ENCODE measurements around the gene GCGR.

Gene GCGR

GRCh38 chr17:81802048-81802758, 1.7 kb upstream of the GCGR start:
- TF ChIP-seq, protein P1, sequence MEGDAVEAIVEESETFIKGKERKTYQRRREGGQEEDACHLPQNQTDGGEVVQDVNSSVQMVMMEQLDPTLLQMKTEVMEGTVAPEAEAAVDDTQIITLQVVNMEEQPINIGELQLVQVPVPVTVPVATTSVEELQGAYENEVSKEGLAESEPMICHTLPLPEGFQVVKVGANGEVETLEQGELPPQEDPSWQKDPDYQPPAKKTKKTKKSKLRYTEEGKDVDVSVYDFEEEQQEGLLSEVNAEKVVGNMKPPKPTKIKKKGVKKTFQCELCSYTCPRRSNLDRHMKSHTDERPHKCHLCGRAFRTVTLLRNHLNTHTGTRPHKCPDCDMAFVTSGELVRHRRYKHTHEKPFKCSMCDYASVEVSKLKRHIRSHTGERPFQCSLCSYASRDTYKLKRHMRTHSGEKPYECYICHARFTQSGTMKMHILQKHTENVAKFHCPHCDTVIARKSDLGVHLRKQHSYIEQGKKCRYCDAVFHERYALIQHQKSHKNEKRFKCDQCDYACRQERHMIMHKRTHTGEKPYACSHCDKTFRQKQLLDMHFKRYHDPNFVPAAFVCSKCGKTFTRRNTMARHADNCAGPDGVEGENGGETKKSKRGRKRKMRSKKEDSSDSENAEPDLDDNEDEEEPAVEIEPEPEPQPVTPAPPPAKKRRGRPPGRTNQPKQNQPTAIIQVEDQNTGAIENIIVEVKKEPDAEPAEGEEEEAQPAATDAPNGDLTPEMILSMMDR (IDR thresholded peaks at IDR 0.05): no peak

DNA sequence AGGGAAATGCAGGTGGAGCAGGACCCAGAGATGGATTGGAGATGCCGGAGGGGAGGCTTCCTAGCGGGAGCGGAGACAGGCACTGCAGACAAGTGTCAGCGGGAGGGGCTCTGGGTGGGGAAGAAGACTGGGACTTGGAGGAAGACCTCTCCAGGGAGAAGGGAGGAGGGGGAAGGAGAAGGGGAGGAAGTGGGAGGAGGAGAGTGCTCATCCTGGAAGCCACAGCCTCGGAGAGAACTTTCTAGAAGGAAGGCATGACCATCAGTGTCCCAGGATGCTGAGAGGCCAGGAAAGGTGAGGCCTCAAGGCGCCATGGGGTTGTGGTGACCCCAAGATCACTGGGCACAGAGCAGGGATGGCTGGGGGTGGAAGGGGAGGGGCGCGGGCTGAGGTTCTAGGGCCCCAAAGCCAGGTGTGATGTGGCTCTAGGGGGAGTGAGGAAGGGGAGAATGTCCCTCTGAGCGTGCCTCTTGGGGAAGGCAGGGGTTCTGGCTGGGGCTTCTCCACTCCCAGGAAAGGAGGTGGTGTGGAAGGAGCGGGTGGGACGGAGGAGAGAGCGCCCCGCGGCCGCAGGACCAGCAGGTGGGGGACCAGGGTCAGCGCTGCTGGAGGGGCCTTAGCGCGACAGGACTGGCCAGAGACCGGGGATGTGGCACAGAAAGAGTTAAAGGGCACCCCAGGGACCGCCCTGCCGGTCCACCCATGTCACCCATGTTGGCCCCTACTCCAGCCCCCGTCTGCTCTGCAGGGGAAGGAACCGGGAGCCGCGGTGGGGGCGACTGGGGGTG, 900 bp upstream of the GCGR start:
- Mint-ChIP-seq H3K9me3 (peaks cover 25% of the 10 kb centered on the region), H3K27ac (no peak overlapping the region), H3K4me3 (peak overlapping the region; percentile 68), H3K36me3 (ENCODE audit: low read depth) (peaks cover 12% of the 10 kb centered on the region), H3K27me3 (ENCODE audit: low read depth, poor library complexity) (peaks cover 78% of the 10 kb centered on the region), H3K4me1 (peaks cover 12% of the 10 kb centered on the region)
- TF ChIP-seq, protein P1 (IDR thresholded peaks at IDR 0.05): no peak
- no peak for DNase-seq

More at GRCh38 chr17:81802048-81802758, 1.7 kb upstream of the GCGR start:
- Mint-ChIP-seq H3K27ac (no peak overlapping the region), H3K4me1 (peaks cover 12% of the 10 kb centered on the region), H3K9me3 (peaks cover 25% of the 10 kb centered on the region), H3K27me3 (ENCODE audit: low read depth, poor library complexity) (peaks cover 69% of the 10 kb centered on the region), H3K36me3 (ENCODE audit: low read depth) (peaks cover 12% of the 10 kb centered on the region), H3K4me3 (peak overlapping the region; percentile 68)
- DNase-seq: no peak

GRCh38 chr17:81804559-81805399, 829 bp downstream of the GCGR start:
- peak; percentile 44 for DNase-seq
- Mint-ChIP-seq H3K27me3 (ENCODE audit: low read depth, poor library complexity) (peaks cover 86% of the 10 kb centered on the region), H3K4me1 (peaks cover 22% of the 10 kb centered on the region), H3K36me3 (ENCODE audit: low read depth) (peaks cover 3% of the 10 kb centered on the region), H3K9me3 (peaks cover 16% of the 10 kb centered on the region), H3K27ac (no peak overlapping the region), H3K4me3 (peak overlapping the region; percentile 83)
- TF ChIP-seq, protein P1 (IDR thresholded peaks at IDR 0.05): no peak

- H3K27me3 Mint-ChIP-seq (ENCODE audit: low read depth, poor library complexity): peaks cover 75% of the 10 kb centered on the region
- no peak overlapping the region for H3K4me3 Mint-ChIP-seq
Measured at GRCh38 chr17:81805707-81806460, 1.9 kb downstream of the GCGR start.

More at GRCh38 chr17:81805707-81806460, 1.9 kb downstream of the GCGR start:
- H3K36me3 Mint-ChIP-seq (ENCODE audit: low read depth): no peaks in the 10 kb centered on the region
- H3K4me1 Mint-ChIP-seq: peaks cover 22% of the 10 kb centered on the region
- peaks cover 5% of the 10 kb centered on the region for H3K9me3 Mint-ChIP-seq
- no peak for DNase-seq
- TF ChIP-seq, protein P1 (IDR thresholded peaks at IDR 0.05): no peak
- H3K27ac Mint-ChIP-seq: no peak overlapping the region

Data from nephron progenitor cell (in vitro differentiated cells).